Testis (tissue), 2 donors: ENCODE data around the gene TUSC7.

Experiments used
- POLR2A ChIP-seq: fragments of 450-650 bp; IDR thresholded peaks from one replicate; pipeline ENCODE4 v1.6.1; 2017; ENCODE audit warnings: antibody characterized with exemption, mild to moderate bottlenecking, moderate library complexity
- TF ChIP-seq, protein P1 (sequence below), 3 experiments: fragments of 450-650 bp in 2 of 3; fragments of 200-600 bp in 1 of 3; sonication (generic) in 1 of 3; IDR thresholded peaks; one replicate each; pipeline ENCODE4 v1.5.1; 2016 to 2019; ENCODE audit warnings: antibody characterized with exemption in 3 of 3, mild to moderate bottlenecking in 2 of 3, moderate library complexity in 1 of 3

DNA sequence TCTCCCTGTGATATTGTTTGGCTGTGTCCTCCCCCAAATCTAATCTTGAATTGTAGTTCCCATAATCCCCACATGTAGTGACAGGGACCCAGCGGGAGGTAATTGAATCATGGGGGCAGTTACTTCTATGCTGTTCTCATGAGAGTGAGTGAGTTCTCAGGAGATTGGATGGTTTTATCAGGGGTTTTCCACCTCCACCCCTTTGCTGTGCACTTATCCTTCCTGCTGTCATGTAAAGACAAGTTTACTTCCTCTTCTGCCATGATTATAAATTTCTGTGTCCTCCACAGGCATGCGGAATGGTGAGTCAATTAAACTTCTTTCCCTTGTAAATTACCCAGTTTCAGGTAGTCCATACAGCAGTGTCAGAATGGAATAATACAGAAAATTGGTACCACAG is 24.7 kb downstream of the TUSC7 start:
- TF ChIP-seq, protein P1, sequence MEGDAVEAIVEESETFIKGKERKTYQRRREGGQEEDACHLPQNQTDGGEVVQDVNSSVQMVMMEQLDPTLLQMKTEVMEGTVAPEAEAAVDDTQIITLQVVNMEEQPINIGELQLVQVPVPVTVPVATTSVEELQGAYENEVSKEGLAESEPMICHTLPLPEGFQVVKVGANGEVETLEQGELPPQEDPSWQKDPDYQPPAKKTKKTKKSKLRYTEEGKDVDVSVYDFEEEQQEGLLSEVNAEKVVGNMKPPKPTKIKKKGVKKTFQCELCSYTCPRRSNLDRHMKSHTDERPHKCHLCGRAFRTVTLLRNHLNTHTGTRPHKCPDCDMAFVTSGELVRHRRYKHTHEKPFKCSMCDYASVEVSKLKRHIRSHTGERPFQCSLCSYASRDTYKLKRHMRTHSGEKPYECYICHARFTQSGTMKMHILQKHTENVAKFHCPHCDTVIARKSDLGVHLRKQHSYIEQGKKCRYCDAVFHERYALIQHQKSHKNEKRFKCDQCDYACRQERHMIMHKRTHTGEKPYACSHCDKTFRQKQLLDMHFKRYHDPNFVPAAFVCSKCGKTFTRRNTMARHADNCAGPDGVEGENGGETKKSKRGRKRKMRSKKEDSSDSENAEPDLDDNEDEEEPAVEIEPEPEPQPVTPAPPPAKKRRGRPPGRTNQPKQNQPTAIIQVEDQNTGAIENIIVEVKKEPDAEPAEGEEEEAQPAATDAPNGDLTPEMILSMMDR (IDR thresholded peaks at IDR 0.05): no peak
- no peak for TF ChIP-seq POLR2A
